HFFc6 (cell line): ENCODE results near the gene BABAM2. TPM values are rescaled to one million over a fixed set of nuclear protein-coding genes. Genes with fewer than 3 reads are reported as not detected.

Source experiments
- DNase-seq: peaks from one replicate; pipeline ENCODE4 v3.0.0-alpha.2; 2018
- H3K27ac Mint-ChIP-seq: 2 replicates; pipeline ENCODE4 v1.8.0; 2020; ENCODE audit warnings: mild to moderate bottlenecking, mixed read lengths
- H3K27me3 Mint-ChIP-seq: 2 replicates; pipeline ENCODE4 v1.8.0; 2021; ENCODE audit warnings: mild to moderate bottlenecking, moderate library complexity, mixed read lengths; ENCODE audit not compliant: insufficient read depth
- H3K36me3 Mint-ChIP-seq: 2 replicates; pipeline ENCODE4 v1.8.0; 2021; ENCODE audit warnings: low read depth, mixed read lengths
- H3K4me1 Mint-ChIP-seq: 2 replicates; pipeline ENCODE4 v1.8.0; 2020; ENCODE audit warnings: low read depth, mixed read lengths
- H3K4me3 Mint-ChIP-seq: 2 replicates; pipeline ENCODE4 v1.8.0; 2020; ENCODE audit warnings: mild to moderate bottlenecking, moderate library complexity, mixed read lengths
- H3K9me3 Mint-ChIP-seq: 2 replicates; pipeline ENCODE4 v1.8.0; 2020; ENCODE audit warnings: mild to moderate bottlenecking, mixed read lengths
- CTCF ChIP-seq: fragments of 200-600 bp; sonication (generic); IDR thresholded peaks from 2 replicates; pipeline ENCODE4 v1.5.0; 2021; ENCODE audit warnings: antibody characterized with exemption, mild to moderate bottlenecking
- total RNA-seq, 6 experiments: library from RNA; stranded (reverse); fragmentation: NEBNext Ultra II Directional; extraction: Animal tissue kit (Norgen Biotek cat#: 25700); gene quantifications; 2 replicates in 1 of 6; 3 replicates in 5 of 6; pipeline ENCODE4 v1.2.3, GENCODE V29; 2021

BABAM2 gene
- total RNA-seq, 6 experiments from 2014 or later = 30.8 to 46.6 (median 41.2) TPM

- no peaks in the 10 kb centered on the region for H3K36me3 Mint-ChIP-seq
- peaks cover 2% of the 10 kb centered on the region for H3K27me3 Mint-ChIP-seq
- H3K27ac Mint-ChIP-seq = no peak overlapping the region
- no peak for DNase-seq
- no peak for TF ChIP-seq CTCF
- H3K4me1 Mint-ChIP-seq = peaks cover 48% of the 10 kb centered on the region
- H3K4me3 Mint-ChIP-seq = no peak overlapping the region
- H3K9me3 Mint-ChIP-seq = no peaks in the 10 kb centered on the region
Observed at GRCh38 chr2:28359222-28360057, 468.9 kb downstream of the BABAM2 start.

- peaks cover 2% of the 10 kb centered on the region for H3K27me3 Mint-ChIP-seq
- no peak for DNase-seq
- no peak for TF ChIP-seq CTCF
- H3K36me3 Mint-ChIP-seq = no peaks in the 10 kb centered on the region
- no peaks in the 10 kb centered on the region for H3K9me3 Mint-ChIP-seq
- peak overlapping the region; percentile 63; the same call in 1 of the 2 replicates for H3K27ac Mint-ChIP-seq
- peaks cover 43% of the 10 kb centered on the region for H3K4me1 Mint-ChIP-seq
- no peak overlapping the region for H3K4me3 Mint-ChIP-seq
Observed at GRCh38 chr2:28360058-28360717, 469.7 kb downstream of the BABAM2 start.

GRCh38 chr2:28360718-28361293, 470.3 kb downstream of the BABAM2 start:
- H3K27me3 Mint-ChIP-seq = peaks cover 2% of the 10 kb centered on the region
- peak overlapping the region; percentile 63 for H3K27ac Mint-ChIP-seq
- peaks cover 37% of the 10 kb centered on the region for H3K4me1 Mint-ChIP-seq
- peak; percentile 57 for DNase-seq
- no peaks in the 10 kb centered on the region for H3K36me3 Mint-ChIP-seq
- H3K9me3 Mint-ChIP-seq = no peaks in the 10 kb centered on the region
- no peak overlapping the region for H3K4me3 Mint-ChIP-seq
- TF ChIP-seq CTCF = no peak

- H3K27me3 Mint-ChIP-seq = peaks cover 2% of the 10 kb centered on the region
- H3K4me1 Mint-ChIP-seq = peaks cover 39% of the 10 kb centered on the region
- no peak overlapping the region for H3K27ac Mint-ChIP-seq
- no peak for TF ChIP-seq CTCF
- H3K36me3 Mint-ChIP-seq = no peaks in the 10 kb centered on the region
- no peak for DNase-seq
- H3K4me3 Mint-ChIP-seq = no peak overlapping the region
- H3K9me3 Mint-ChIP-seq = no peaks in the 10 kb centered on the region
Observed at GRCh38 chr2:28361991-28362710, 471.6 kb downstream of the BABAM2 start.

GRCh38 chr2:28362991-28363521, 472.5 kb downstream of the BABAM2 start:
- Mint-ChIP-seq H3K36me3 (no peaks in the 10 kb centered on the region), H3K27me3 (peaks cover 2% of the 10 kb centered on the region), H3K4me3 (no peak overlapping the region), H3K9me3 (no peaks in the 10 kb centered on the region), H3K27ac (no peak overlapping the region), H3K4me1 (peaks cover 42% of the 10 kb centered on the region)
- TF ChIP-seq CTCF = no peak
- DNase-seq = no peak
